CD4-positive, alpha-beta memory T cell (primary cell): ENCODE measurements around the gene RAD54L2. TPM values are rescaled to one million over a fixed set of nuclear protein-coding genes. Genes with fewer than 3 reads are reported as not detected.
"Not testable (repeated sequence)": the region's sequence is repeated elsewhere in the genome, so short reads cannot be mapped to it uniquely, and the experiment has no call there.

ENCODE experiments used
- CTCF ChIA-PET: fragments of 350-600 bp; sonication (Branson Sonifier 250); formaldehyde crosslinking; loops from one replicate; lab custom pipeline; 2021; ENCODE audit warnings: inconsistent platforms; ENCODE audit not compliant: partially characterized antibody; lab: Charles Lee
- POLR2A ChIA-PET: fragments of 350-600 bp; sonication (Branson Sonifier 250); formaldehyde crosslinking; loops from one replicate; lab custom pipeline; 2021; ENCODE audit not compliant: partially characterized antibody; lab: Charles Lee
- DNase-seq, 5 donors: peaks; one replicate each; pipeline versions ENCODE4 v3.0.0 to v3.0.0-alpha.2; 2020 to 2022; ENCODE audit warnings: mixed read lengths in 1 of 5
- H3K27ac ChIP-seq: one replicate; pipeline ENCODE4 v1.7.0; 2013; ENCODE audit warnings: low read depth, low read length
- H3K27me3 ChIP-seq: 2 replicates; pipeline ENCODE4 v1.7.0; 2013; ENCODE audit warnings: mild to moderate bottlenecking, low read length, moderate library complexity; ENCODE audit not compliant: insufficient read depth
- H3K36me3 ChIP-seq: 2 replicates; pipeline ENCODE4 v1.7.0; 2013; ENCODE audit warnings: mild to moderate bottlenecking, low read length, moderate library complexity; ENCODE audit not compliant: insufficient read depth
- H3K4me1 ChIP-seq: 2 replicates; pipeline ENCODE4 v1.7.0; 2013; ENCODE audit warnings: mild to moderate bottlenecking, low read length, moderate library complexity; ENCODE audit not compliant: insufficient read depth
- H3K4me3 ChIP-seq, 2 donors: one replicate each; pipeline ENCODE4 v1.7.0; 2013; ENCODE audit warnings: low read length in 2 of 2, mild to moderate bottlenecking in 1 of 2
- H3K9me3 ChIP-seq, 2 donors: one replicate each; pipeline ENCODE4 v1.7.0; 2013; ENCODE audit warnings: low read length in 2 of 2, control low read depth in 1 of 2; ENCODE audit not compliant: control insufficient read depth in 1 of 2
- H3K27ac Mint-ChIP-seq, 7 donors: one replicate each; pipeline ENCODE4 v1.8.0; 2020 to 2021; ENCODE audit warnings: mixed read lengths in 7 of 7, mild to moderate bottlenecking in 6 of 7, inconsistent platforms in 3 of 7, moderate library complexity in 3 of 7
- H3K27me3 Mint-ChIP-seq, 2 donors: one replicate each; pipeline ENCODE4 v1.8.0; 2020 to 2021; ENCODE audit warnings: mixed read lengths in 2 of 2
- H3K36me3 Mint-ChIP-seq, 2 donors: one replicate each; pipeline ENCODE4 v1.8.0; 2020 to 2021; ENCODE audit warnings: mixed read lengths in 2 of 2, inconsistent platforms in 1 of 2, mild to moderate bottlenecking in 1 of 2
- H3K4me1 Mint-ChIP-seq, 4 donors: one replicate each; pipeline ENCODE4 v1.8.0; 2020 to 2021; ENCODE audit warnings: mixed read lengths in 4 of 4, mild to moderate bottlenecking in 1 of 4
- H3K4me3 Mint-ChIP-seq, 8 donors: one replicate each; pipeline ENCODE4 v1.8.0; 2020 to 2021; ENCODE audit warnings: mixed read lengths in 8 of 8, mild to moderate bottlenecking in 7 of 8, moderate library complexity in 6 of 8, inconsistent platforms in 3 of 8
- H3K9me3 Mint-ChIP-seq, 8 donors: one replicate each; pipeline ENCODE4 v1.8.0; 2020 to 2021; ENCODE audit warnings: mixed read lengths in 8 of 8, mild to moderate bottlenecking in 5 of 8, inconsistent platforms in 3 of 8, moderate library complexity in 1 of 8
- intact Hi-C: fragments of 100-400 bp; cut with micrococcal nuclease; formaldehyde crosslinking; loops from one replicate; pipeline ENCODE4 v1.15.1; 2023
- polyA plus RNA-seq, 2 donors: library from polyadenylated mRNA; unstranded; fragments of 300-500 nt; fragmentation: Illumina TruSeq; gene quantifications; one replicate each; pipeline ENCODE4 v1.2.3, GENCODE V29; 2021
- total RNA-seq, 2 experiments: library from RNA; stranded (reverse); gene quantifications; one replicate each; pipeline ENCODE4 v1.2.3, GENCODE V29; 2021

RAD54L2 gene
- total and polyA plus RNA-seq, 4 experiments from 2014 or later = 9.5 to 40.1 (median 29.1) TPM

GRCh38 chr3:51542596-51542995, 4.1 kb downstream of the RAD54L2 start:
- POLR2A ChIA-PET, H3K4me3 Mint-ChIP-seq, intact Hi-C loops, H3K9me3 Mint-ChIP-seq, H3K4me3 ChIP-seq, DNase-seq, CTCF ChIA-PET, H3K27ac ChIP-seq, H3K36me3 ChIP-seq, H3K27me3 Mint-ChIP-seq, H3K9me3 ChIP-seq, H3K27me3 ChIP-seq: not testable (repeated sequence)
- Mint-ChIP-seq H3K36me3 (peaks cover 4 to 32% of the 10 kb centered on the region in 2 donors), H3K27ac (peak overlapping the region in 1 of 7 donors; percentile 21), H3K4me1 (peaks cover 28 to 43% (median 35%) of the 10 kb centered on the region in 4 donors)
- peaks cover 25% of the 10 kb centered on the region for H3K4me1 ChIP-seq

- ChIA-PET CTCF (interaction anchor here (1.2 kb wide), 1 partner anchor 42 kb away, joined by 3 read pairs; no protein-coding TSS in a partner anchor), POLR2A (interaction anchor here (1.0 kb wide), 1 partner anchor 45 kb away, joined by 4 read pairs; the partner anchor contains the start of gene DCAF1)
- intact Hi-C loops = no loop called here
Measured at GRCh38 chr3:51544011-51544775, 5.7 kb downstream of the RAD54L2 start.

GRCh38 chr3:51547274-51547673, 8.8 kb downstream of the RAD54L2 start:
- Mint-ChIP-seq H3K27me3 (no peaks in the 10 kb centered on the region), H3K9me3 (no peaks in the 10 kb centered on the region), H3K4me1 (peaks cover 5 to 12% (median 7%) of the 10 kb centered on the region in 4 donors), H3K4me3 (no peak overlapping the region), H3K27ac (no peak overlapping the region), H3K36me3 (peaks cover 12 to 20% of the 10 kb centered on the region in 2 donors)
- no peak overlapping the region for H3K4me3 ChIP-seq
- no peaks in the 10 kb centered on the region for H3K4me1 ChIP-seq
- POLR2A ChIA-PET = no interaction called here
- H3K36me3 ChIP-seq = peaks cover 4% of the 10 kb centered on the region
- H3K27ac ChIP-seq = no peak overlapping the region
- H3K9me3 ChIP-seq = no peaks in the 10 kb centered on the region
- intact Hi-C loops = no loop called here
- CTCF ChIA-PET = interaction anchor here (1.1 kb wide), 1 partner anchor 9 kb away, joined by 3 read pairs; no protein-coding TSS in a partner anchor
- H3K27me3 ChIP-seq = no peaks in the 10 kb centered on the region
- no peak for DNase-seq

More at GRCh38 chr3:51544011-51544775, 5.7 kb downstream of the RAD54L2 start:
- H3K9me3 ChIP-seq = no peaks in the 10 kb centered on the region
- H3K4me3 ChIP-seq = no peak overlapping the region
- Mint-ChIP-seq H3K27ac (peak overlapping the region in 2 of 7 donors; percentile 14 to 42), H3K4me3 (no peak overlapping the region), H3K9me3 (no peaks in the 10 kb centered on the region), H3K27me3 (no peaks in the 10 kb centered on the region), H3K4me1 (peaks cover 23 to 33% (median 28%) of the 10 kb centered on the region in 4 donors), H3K36me3 (peaks cover 4 to 30% of the 10 kb centered on the region in 2 donors)
- no peaks in the 10 kb centered on the region for H3K27me3 ChIP-seq
- H3K27ac ChIP-seq = no peak overlapping the region
- DNase-seq = no peak
- peaks cover 16% of the 10 kb centered on the region for H3K4me1 ChIP-seq
- H3K36me3 ChIP-seq = no peaks in the 10 kb centered on the region

- Histone ChIP-seq H3K4me3 (no peak overlapping the region), H3K4me1 (no peaks in the 10 kb centered on the region), H3K27me3 (no peaks in the 10 kb centered on the region), H3K27ac (no peak overlapping the region), H3K36me3 (peaks cover 4% of the 10 kb centered on the region), H3K9me3 (no peaks in the 10 kb centered on the region)
- ChIA-PET CTCF (interaction anchor here (0.8 kb wide), 1 partner anchor 132 kb away, joined by 5 read pairs; no protein-coding TSS in a partner anchor), POLR2A (no interaction called here)
- Mint-ChIP-seq H3K27ac (peak overlapping the region in 1 of 7 donors; percentile 30), H3K4me3 (no peak overlapping the region), H3K4me1 (peaks cover 2 to 7% (median 3%) of the 10 kb centered on the region in 4 donors), H3K9me3 (no peaks in the 10 kb centered on the region), H3K27me3 (no peaks in the 10 kb centered on the region), H3K36me3 (peaks cover 9 to 19% of the 10 kb centered on the region in 2 donors)
- no peak for DNase-seq
- intact Hi-C loops = no loop called here
Measured at GRCh38 chr3:51549311-51549710, 10.8 kb downstream of the RAD54L2 start.

GRCh38 chr3:51550080-51550819, 11.7 kb downstream of the RAD54L2 start:
- Histone ChIP-seq H3K27me3 (no peaks in the 10 kb centered on the region), H3K4me3 (no peak overlapping the region), H3K36me3 (peaks cover 10% of the 10 kb centered on the region), H3K4me1 (no peaks in the 10 kb centered on the region), H3K27ac (no peak overlapping the region), H3K9me3 (no peaks in the 10 kb centered on the region)
- no peak for DNase-seq
- peaks cover 0 to 5% (median under 1%) of the 10 kb centered on the region in 4 donors for H3K4me1 Mint-ChIP-seq
- H3K4me3 Mint-ChIP-seq = no peak overlapping the region
- POLR2A ChIA-PET = no interaction called here
- H3K36me3 Mint-ChIP-seq = peaks cover 8 to 21% of the 10 kb centered on the region in 2 donors
- peak overlapping the region in 1 of 7 donors; percentile 48 for H3K27ac Mint-ChIP-seq
- intact Hi-C loops = no loop called here
- no peaks in the 10 kb centered on the region for H3K27me3 Mint-ChIP-seq
- no peaks in the 10 kb centered on the region for H3K9me3 Mint-ChIP-seq
- CTCF ChIA-PET = no interaction called here

GRCh38 chr3:51557993-51558392, 19.5 kb downstream of the RAD54L2 start:
- Histone ChIP-seq H3K4me1 (peaks cover 4% of the 10 kb centered on the region), H3K9me3 (no peaks in the 10 kb centered on the region), H3K4me3 (no peak overlapping the region), H3K27me3 (no peaks in the 10 kb centered on the region), H3K36me3 (peaks cover 6% of the 10 kb centered on the region), H3K27ac (no peak overlapping the region)
- Mint-ChIP-seq H3K36me3 (peaks cover 7 to 27% of the 10 kb centered on the region in 2 donors), H3K27ac (no peak overlapping the region), H3K9me3 (no peaks in the 10 kb centered on the region), H3K4me3 (no peak overlapping the region), H3K27me3 (no peaks in the 10 kb centered on the region), H3K4me1 (peaks cover 4 to 9% (median 6%) of the 10 kb centered on the region in 4 donors)
- ChIA-PET POLR2A (no interaction called here), CTCF (no interaction called here)
- intact Hi-C loops = no loop called here
- no peak for DNase-seq

GRCh38 chr3:51559411-51559888, 20.9 kb downstream of the RAD54L2 start:
- Mint-ChIP-seq H3K27me3 (no peaks in the 10 kb centered on the region), H3K9me3 (no peaks in the 10 kb centered on the region), H3K4me3 (no peak overlapping the region), H3K27ac (peak overlapping the region in 2 of 7 donors; percentile 19 to 38), H3K36me3 (peaks cover 7 to 20% of the 10 kb centered on the region in 2 donors), H3K4me1 (peaks cover 16 to 21% (median 18%) of the 10 kb centered on the region in 4 donors)
- DNase-seq = no peak
- intact Hi-C loops = no loop called here
- Histone ChIP-seq H3K27ac (no peak overlapping the region), H3K9me3 (no peaks in the 10 kb centered on the region), H3K4me1 (peaks cover 18% of the 10 kb centered on the region), H3K36me3 (peaks cover 6% of the 10 kb centered on the region), H3K27me3 (no peaks in the 10 kb centered on the region), H3K4me3 (no peak overlapping the region)
- ChIA-PET CTCF (no interaction called here), POLR2A (no interaction called here)
